Astrocyte of the spinal cord (primary cell): Measurements from ENCODE around the gene SLC25A12.

Experiments
- DNase-seq: peaks from one replicate; pipeline ENCODE4 v3.0.0; 2011; ENCODE audit warnings: low read depth, low spot score
- H3K4me3 ChIP-seq: 2 replicates; pipeline ENCODE4 v1.5.1; 2011; ENCODE audit warnings: low read depth, mild to moderate bottlenecking, low read length, moderate library complexity
- in situ Hi-C: cut with HindIII; loops from 2 replicates; pipeline ENCODE4 v1.10.0; 2017; ENCODE audit warnings: low sequenced_read_pairs
- TF ChIP-seq, protein P1 (sequence below): IDR thresholded peaks from 2 replicates; pipeline ENCODE4 v1.5.1; 2012; ENCODE audit warnings: low read depth, mild to moderate bottlenecking, low read length, inconsistent platforms

Gene SLC25A12

DNA sequence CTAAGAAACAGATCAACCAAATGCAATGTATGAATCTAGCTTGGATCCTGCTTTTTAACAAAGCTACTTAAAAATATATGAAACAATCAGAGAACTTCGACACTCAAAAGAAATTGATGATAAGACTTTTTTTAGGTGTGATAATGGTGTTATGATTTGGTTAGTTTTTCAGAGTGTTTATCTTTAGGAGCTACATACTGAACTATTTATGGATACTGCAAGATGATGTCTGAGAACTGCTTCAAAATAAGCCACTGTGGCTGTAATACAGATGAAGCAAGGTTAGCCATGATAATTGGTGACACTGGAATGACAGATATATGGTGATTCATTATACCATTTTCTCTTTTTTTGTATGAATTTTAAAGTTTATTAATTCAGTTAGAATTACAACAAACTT is 14.2 kb downstream of the SLC25A12 start:
- in situ Hi-C loops = no loop called here
- no peak for DNase-seq
- H3K4me3 ChIP-seq = no peak overlapping the region
- TF ChIP-seq, protein P1, sequence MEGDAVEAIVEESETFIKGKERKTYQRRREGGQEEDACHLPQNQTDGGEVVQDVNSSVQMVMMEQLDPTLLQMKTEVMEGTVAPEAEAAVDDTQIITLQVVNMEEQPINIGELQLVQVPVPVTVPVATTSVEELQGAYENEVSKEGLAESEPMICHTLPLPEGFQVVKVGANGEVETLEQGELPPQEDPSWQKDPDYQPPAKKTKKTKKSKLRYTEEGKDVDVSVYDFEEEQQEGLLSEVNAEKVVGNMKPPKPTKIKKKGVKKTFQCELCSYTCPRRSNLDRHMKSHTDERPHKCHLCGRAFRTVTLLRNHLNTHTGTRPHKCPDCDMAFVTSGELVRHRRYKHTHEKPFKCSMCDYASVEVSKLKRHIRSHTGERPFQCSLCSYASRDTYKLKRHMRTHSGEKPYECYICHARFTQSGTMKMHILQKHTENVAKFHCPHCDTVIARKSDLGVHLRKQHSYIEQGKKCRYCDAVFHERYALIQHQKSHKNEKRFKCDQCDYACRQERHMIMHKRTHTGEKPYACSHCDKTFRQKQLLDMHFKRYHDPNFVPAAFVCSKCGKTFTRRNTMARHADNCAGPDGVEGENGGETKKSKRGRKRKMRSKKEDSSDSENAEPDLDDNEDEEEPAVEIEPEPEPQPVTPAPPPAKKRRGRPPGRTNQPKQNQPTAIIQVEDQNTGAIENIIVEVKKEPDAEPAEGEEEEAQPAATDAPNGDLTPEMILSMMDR = no peak

DNA sequence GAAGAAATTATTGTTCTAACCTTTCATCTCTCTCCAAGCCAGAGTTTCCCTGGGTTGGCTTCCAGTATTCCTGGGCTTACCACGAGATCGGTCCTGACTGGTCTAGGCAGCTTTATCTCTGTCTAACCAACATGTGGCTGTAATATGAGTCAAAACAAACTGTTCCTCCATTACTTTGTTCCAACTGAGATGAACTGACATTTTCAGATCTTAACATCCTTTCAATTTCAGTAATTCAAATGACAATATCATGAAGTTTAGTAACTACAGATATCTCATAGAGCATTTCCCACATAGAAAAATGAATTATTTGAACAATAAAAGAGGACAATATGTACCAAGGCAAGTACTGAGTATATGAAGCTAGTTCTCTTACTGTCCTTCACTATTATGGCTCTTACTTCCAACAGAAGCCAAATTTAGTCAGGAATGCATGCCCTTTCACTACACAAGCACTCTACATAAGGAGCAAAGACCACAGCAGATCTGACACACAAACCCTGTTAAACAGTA is 15.5 kb downstream of the SLC25A12 start:
- TF ChIP-seq, protein P1 = no peak
- peak; percentile 83 for DNase-seq
- in situ Hi-C loops = no loop called here
- H3K4me3 ChIP-seq = no peak overlapping the region

DNA sequence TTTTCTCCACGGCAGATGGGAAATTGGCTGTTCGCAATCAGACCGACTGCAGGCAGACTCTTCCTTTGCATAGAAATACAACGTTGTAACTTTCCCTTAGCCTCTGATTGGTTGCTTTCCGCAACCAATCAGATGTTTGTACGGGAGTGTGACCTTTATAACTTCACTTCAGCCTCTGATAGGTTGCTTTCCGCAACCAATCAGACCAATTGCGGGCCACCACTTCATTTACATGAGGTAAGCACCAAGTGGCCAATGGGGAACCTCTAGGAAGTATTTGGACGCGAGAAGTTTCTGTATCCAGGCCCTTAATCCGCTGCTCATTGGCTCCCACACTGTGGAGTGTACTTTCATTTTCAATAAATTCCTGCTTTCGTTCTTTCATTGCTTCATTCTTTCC is 19.1 kb downstream of the SLC25A12 start:
- in situ Hi-C loops = no loop called here
- H3K4me3 ChIP-seq = no peak overlapping the region
- TF ChIP-seq, protein P1 = no peak
- no peak for DNase-seq

DNA sequence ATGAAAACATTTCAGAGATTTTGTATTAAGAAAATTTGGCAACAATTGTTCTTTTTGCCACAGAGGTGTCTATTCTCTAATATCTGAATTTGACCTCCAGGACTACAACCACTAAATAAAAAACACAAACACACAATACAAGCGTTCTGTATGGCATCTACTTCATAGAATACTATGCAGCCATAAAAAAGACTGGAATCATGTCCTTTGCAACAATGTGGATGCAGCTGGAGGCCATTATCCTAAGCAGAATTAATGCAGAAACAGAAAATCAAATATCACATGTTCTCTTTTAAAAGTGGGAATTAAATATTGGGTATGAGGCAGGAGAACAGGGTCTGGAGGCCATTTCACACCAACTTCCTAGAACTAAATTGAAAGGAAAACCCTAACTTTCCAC is 19.5 kb downstream of the SLC25A12 start:
- in situ Hi-C loops = no loop called here
- TF ChIP-seq, protein P1 = no peak
- H3K4me3 ChIP-seq = no peak overlapping the region
- DNase-seq = no peak

DNA sequence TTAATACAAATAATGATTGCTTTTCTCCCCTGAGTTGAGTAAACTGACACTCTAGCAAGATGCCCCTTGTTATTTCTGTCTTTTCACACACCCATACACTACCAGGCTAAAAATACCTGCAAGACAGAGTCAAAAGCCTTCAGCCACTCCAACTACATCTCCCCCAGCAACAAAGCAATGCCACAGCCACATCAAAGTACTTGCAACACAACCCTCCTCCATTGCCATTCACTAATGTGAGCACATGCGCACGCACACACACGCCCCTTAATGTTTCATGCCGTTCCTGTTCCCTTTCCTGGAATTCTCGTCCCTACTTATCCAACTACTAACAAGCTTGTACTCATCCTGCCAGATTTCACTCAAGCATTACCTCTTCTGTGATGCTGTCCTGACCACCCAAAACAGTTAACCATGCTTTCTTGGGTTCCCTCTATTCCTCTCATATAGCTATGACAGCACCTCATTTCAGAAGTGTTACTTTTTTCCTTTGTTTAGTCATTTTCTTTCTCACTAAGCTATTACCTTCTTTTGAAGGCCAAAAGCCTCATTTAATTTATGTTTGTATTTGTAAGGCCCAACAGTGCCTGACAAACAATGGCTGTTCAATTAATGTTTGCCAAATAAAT is 29.6 kb downstream of the SLC25A12 start:
- no peak for DNase-seq
- TF ChIP-seq, protein P1 = no peak
- H3K4me3 ChIP-seq = no peak overlapping the region
- in situ Hi-C loops = no loop called here

DNA sequence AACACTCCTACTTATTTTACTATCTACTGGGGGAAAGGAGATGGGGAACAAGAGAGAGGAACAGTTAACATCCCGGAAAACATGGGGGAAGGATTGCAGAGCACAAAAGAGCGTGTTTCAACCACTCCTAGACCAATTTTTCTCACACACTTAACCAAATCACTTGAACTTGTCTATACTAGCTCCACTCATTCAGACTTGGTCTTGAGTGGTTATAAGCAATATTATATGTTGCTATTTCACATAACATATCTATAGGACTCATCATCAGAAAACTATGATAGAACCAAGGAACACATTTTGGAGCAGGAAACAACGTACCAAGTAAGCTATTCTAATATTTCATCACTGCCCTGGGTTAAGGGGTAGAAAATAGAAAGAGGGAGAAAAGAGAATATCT is 31.5 kb downstream of the SLC25A12 start:
- in situ Hi-C loops = no loop called here

More for the DNA sequence above, 31.5 kb downstream of the SLC25A12 start:
- H3K4me3 ChIP-seq = no peak overlapping the region
- DNase-seq = no peak
- TF ChIP-seq, protein P1 = no peak
